ENCODE results near the gene SLAIN1. TPM values are rescaled to one million over a fixed set of nuclear protein-coding genes. Genes with fewer than 3 reads are reported as not detected.

Gene SLAIN1
- total and polyA plus RNA-seq, 2 of the 4 experiments (the other 2 are of a cell fraction), result 0.29 to 0.36 TPM

- DNase-seq, result peak; percentile 37
- no peak overlapping the region for H2AFZ ChIP-seq (replicated peaks; ENCODE audit: low read length, poor library complexity)
- H3K27ac ChIP-seq (ENCODE audit: insufficient read depth, low read length), result no peak overlapping the region
- H3K23ac ChIP-seq (ENCODE audit: low read depth, low read length), result no peak overlapping the region
- no peak overlapping the region for H4K8ac ChIP-seq (ENCODE audit: low read depth in 2 of 2, low read length in 2 of 2)
- intact Hi-C loops (cut with micrococcal nuclease), result loop anchor here (5.0 to 10.0 kb wide), 3 partner anchors 159 to 557 kb away; no protein-coding TSS in a partner anchor
- 17% methylated on average over 1 of the region's 5 CpGs; no CpG with 5 or more reads in 1 of the 2 experiments for WGBS, 2 experiments (ENCODE audit: extremely low coverage in 2 of 2, insufficient read length in 1 of 2)
- peak; percentile 85 for ATAC-seq (ENCODE audit: low read depth)
- H3K4me2 ChIP-seq (ENCODE audit: low read depth, low read length), result no peak overlapping the region
- no peaks in the 10 kb centered on the region; the same call in 1 of the 2 replicates for H3K27me3 ChIP-seq (ENCODE audit: control insufficient read depth, insufficient read depth, low read length)
- TF ChIP-seq FOS (IDR thresholded peaks at IDR 0.05; ENCODE audit: low read depth, low read length) (no peak), SMC3 (IDR thresholded peaks at IDR 0.05; ENCODE audit: low read depth, low read length) (peak; percentile 19; the same call in 1 of the 2 replicates), CTCF (conservative IDR thresholded peaks at IDR 0.05; ENCODE audit: low read depth, low read length) (peak; percentile 68), RCOR1 (IDR thresholded peaks at IDR 0.05; ENCODE audit: insufficient replicate concordance, low read length) (no peak), RAD21 (IDR thresholded peaks at IDR 0.05; ENCODE audit: low read length) (peak; percentile 54)
- no peak overlapping the region for H2BK5ac ChIP-seq (ENCODE audit: low read depth, low read length, poor library complexity, severe bottlenecking)
- H2BK120ac ChIP-seq (ENCODE audit: low read depth, low read length), result no peak overlapping the region
- H3K36me3 ChIP-seq (ENCODE audit: control insufficient read depth, insufficient read depth, low read length), result no peaks in the 10 kb centered on the region
- H3K79me1 ChIP-seq (ENCODE audit: low read depth in 1 of 2, low read length in 2 of 2), result no peaks in the 10 kb centered on the region
- no peaks in the 10 kb centered on the region for H4K20me1 ChIP-seq (ENCODE audit: insufficient read depth, low read length)
- H4K5ac ChIP-seq (ENCODE audit: low read depth, low read length), result no peak overlapping the region
- no peak overlapping the region for H2BK20ac ChIP-seq (ENCODE audit: low read depth, low read length)
- H3K9me3 ChIP-seq (ENCODE audit: control insufficient read depth, insufficient read depth, low read length), result no peaks in the 10 kb centered on the region
- no peaks in the 10 kb centered on the region for H3K9me1 ChIP-seq (ENCODE audit: insufficient read depth, low read length)
- no peak overlapping the region for H3K18ac ChIP-seq (ENCODE audit: low read depth, low read length)
- POLR2A ChIA-PET (ENCODE audit: unreplicated experiment), result no interaction called here
- no TSS peak for BruUV-seq (replicated peaks)
- no peak overlapping the region for H3K9ac ChIP-seq (ENCODE audit: low read depth, low read length)
- no peak overlapping the region for H3K4ac ChIP-seq (ENCODE audit: low read depth, low read length)
- H3K56ac ChIP-seq (ENCODE audit: extremely low read depth, insufficient read depth, low read length), result no peak overlapping the region
- no peak overlapping the region for H2AK5ac ChIP-seq (ENCODE audit: low read depth, low read length)
- H3K4me1 ChIP-seq (ENCODE audit: control insufficient read depth, insufficient read depth, low read length), result no peaks in the 10 kb centered on the region
- H2BK15ac ChIP-seq (ENCODE audit: low read depth, low read length), result no peak overlapping the region
- in situ Hi-C loops (cut with MboI; ENCODE audit: low sequenced_read_pairs), result loop anchor here (25.0 kb wide), 1 partner anchor 1211 kb away; no protein-coding TSS in a partner anchor
- CTCF ChIA-PET, result interaction anchor here (0.6 to 1.4 kb wide), 8 partner anchors 8 to 681 kb away, joined by 3 to 5 read pairs (median 4); no protein-coding TSS in a partner anchor
- H3K4me3 ChIP-seq (ENCODE audit: insufficient read depth, low read depth, low read length), result no peak overlapping the region
- no peak overlapping the region for H2AK9ac ChIP-seq (replicated peaks; ENCODE audit: low read depth, low read length, poor library complexity)
- dilution Hi-C loops (cut with HindIII; ENCODE audit: low sequenced_read_pairs, unreplicated experiment), result no loop called here
- H4K91ac ChIP-seq (ENCODE audit: insufficient read depth, low read depth, low read length), result no peak overlapping the region
- no peak overlapping the region for H3K14ac ChIP-seq (replicated peaks; ENCODE audit: low read depth, low read length)
These were observed 54.3 kb downstream of the SLAIN1 start for GRCh38 chr13:77751513-77752456.
